Measurements from ENCODE around the gene GOT1.
A peak's percentile ranks its signal among the peaks of the same experiment; 100 is the strongest.

The GOT1 gene

DNA sequence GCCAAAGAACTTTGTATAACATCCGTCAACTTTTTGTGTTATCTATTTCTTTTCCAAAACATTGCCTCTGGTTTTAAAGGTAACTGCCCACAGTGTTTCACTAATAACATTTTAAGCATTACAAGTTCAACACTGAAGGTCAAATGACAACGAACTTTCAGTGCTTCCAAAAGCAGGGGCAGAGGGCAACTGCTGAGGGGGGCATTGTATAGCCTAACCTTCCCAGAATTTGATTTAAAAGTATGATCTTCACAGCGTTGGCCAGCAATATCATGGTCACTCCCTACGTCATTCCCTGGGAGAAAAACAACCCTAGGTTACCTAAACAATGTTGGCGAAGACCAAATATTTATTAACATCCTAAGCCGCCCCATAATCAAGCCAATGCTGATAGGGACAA, 2.5 kb upstream of the GOT1 start:
- no peak for DNase-seq

DNA sequence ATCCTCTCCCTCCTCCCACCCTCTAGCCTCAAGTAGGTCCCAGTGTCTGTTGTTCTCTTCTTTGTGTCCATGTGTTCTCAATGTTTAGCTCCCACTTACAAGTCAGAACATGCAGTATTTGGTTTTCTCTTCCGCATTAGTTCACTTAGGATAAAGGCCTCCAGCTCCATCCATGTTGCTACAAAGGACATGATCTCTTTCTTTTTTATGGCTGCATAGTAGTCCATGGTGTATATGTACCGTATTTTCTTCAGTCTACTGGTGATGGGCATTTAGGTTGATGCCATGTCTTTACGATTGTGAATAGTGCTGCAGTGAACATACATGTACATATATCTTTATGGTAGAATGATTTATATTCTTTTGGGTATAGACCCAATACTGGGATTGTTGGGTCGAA, 1.6 kb upstream of the GOT1 start:
- no peak for DNase-seq

DNA sequence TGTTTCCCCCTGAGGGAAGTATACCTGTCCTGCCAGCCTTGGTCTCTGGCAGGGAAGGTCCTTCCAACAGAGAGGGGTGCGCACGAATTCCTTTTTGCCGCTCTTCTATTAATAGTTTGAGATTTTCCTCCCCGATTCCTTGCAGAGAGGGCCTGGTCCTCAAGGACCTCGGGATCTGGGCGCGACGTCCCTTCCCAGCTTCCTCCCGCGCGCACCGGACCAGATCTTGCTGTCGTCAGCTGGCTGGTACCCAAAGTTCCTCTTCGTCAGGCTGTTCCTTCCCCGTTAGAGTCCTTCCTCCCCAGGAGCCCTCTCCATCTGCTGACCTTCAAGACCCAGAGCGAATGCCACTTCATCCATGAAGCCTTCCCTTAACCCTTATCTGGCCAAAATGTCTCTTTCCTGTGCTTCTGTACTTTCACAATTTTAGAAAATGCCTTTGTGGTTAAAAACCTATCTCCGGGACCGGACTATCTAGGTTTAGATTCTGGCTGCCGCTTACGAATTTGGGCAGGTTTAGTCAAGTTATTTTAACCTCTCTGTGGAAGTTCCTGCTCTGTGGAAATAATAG, 851 bp upstream of the GOT1 start:
- DNase-seq = no peak

DNA sequence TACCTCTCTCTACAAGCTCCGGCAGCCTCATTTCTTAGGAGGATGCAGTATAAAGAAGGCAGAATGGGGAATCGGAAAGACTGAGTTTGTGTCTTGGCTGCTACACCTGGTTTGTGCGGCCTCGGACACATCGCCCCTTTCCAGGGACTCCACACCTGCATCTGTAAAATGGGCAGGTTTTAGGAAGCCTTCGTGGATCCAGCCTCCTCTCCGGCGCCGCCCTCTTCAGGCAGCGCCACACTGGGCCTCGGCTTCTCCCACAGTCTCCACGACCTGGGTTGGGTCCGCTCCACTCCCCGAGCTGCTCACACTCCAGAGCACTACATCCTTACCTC, 341 bp downstream of the GOT1 start:
- DNase-seq = no peak

DNA sequence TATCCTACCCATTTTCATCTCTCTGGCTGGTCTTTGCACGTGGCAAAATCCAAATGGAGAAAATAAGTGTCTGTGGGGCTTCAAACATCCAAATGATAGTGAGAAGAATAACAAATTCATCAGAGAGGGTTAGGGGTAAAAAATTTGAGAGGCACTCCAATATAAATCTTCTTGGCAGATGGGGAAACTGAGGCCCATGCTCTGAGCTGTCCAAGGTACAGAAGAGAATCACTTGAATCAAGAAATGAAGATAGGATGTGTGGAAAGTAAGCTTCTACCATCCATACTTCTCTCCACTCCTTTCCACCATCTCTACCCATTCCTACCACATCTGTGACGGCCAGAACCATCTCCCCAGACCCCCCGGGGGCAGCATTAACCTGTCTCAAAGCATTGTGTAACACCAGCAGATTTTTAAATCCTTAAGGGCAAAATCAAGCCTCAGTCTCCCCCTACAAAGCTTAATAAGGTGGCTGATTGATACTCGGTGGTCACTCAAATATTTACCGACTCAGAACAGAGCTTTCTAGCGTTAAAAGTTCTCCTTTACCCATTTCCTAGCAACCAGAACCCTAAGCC, 818 bp downstream of the GOT1 start:
- DNase-seq = no peak

DNA sequence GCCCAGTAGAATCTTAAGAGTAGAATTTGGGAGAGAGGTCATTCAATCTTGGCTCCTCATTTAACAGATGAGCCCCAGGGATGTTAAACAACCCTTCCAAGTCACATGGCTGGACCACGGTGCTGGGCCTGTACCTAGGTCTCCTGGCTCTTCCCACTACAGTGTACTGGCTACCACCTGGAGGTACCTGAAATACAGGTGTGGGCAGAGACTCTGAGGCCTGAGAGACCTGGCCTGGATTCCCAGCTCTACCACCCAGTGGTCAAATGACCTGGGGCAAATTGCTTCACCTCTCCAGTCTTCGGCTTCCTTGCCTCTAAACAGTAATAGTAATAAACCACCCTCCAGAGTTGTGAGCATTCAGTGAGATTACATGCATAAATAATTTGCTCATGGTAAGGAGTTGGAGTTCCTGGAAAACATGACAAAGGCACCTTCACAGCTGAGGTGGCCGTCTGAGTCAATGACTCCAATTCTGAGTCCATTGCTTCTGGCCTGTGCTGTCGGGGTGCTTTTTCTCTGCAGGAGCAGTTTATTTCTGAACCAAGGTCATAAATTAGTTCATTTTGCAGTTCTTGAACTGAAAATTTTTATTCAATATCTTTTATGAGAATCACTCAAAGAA, 2.7 kb downstream of the GOT1 start:
- no peak for DNase-seq

- no peak for DNase-seq
Observed at GRCh38 chr10:99426689-99427088, 3.7 kb downstream of the GOT1 start.

DNA sequence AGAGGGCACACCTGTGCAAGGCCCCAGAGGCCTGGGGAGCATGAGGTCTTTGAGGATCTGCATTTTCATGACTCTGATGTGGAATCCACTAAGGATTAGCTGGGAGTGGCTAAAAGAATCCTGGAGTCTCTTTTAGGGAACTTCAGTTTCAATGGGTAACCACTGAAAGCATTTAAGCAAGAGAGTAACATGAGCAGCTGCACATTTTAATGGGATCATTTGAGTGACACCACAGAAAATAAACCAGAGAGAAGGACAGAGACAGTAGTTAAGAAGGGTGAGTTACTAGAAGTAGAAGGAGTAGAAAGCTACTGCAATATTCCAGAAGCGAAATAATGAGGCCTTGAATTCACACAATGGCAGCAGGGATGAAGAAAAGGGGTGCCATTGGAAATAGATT, 5.2 kb downstream of the GOT1 start:
- no peak for DNase-seq

DNA sequence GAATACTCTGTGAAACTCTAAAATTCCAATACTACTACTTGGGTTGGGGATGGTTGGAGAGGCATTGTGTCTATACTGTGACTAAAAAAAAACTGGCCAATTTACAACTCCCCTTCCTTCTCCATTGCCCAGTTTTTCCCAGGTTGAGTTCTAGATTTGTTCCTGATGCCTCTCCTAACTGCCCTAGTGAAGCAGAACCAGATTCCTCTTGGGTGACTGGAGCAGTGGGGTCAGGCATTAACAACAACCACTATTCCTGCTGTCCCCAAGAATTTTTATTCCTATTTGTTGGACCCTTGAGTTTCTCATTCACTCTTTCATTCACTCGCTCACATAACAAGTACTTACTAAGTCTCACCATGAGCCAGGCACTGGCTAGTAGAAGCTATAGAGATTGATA, 5.8 kb downstream of the GOT1 start:
- no peak for DNase-seq

- DNase-seq = no peak
Observed at GRCh38 chr10:99422529-99423096, 7.8 kb downstream of the GOT1 start.

DNA sequence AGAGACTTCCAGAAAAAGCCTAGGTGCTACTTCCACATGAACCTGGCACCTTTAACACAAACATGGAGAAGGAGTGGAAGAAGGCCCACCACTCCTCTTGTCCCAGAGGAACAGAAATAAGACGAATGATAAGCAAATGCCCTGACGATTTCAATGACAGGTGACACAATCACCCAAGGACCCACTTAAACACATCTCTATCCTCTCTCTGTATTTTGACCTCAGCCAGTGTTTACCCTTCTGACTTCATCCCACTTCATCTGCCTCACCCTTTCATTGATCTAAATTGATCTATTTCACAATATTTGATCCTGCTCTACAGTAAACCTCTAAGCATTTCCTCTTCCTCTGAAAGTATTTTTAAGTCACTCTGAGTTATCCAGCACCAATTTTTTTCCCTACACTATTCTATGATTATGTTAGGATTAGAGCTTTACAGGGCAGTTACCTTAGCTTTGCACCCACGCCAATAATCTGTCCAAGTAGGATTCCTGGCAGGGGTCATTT, 9.1 kb downstream of the GOT1 start:
- no peak for DNase-seq

GRCh38 chr10:99419688-99420087, 10.7 kb downstream of the GOT1 start:
- DNase-seq = no peak

- no peak for DNase-seq
Observed at GRCh38 chr10:99418910-99419624, 11.4 kb downstream of the GOT1 start.

DNA sequence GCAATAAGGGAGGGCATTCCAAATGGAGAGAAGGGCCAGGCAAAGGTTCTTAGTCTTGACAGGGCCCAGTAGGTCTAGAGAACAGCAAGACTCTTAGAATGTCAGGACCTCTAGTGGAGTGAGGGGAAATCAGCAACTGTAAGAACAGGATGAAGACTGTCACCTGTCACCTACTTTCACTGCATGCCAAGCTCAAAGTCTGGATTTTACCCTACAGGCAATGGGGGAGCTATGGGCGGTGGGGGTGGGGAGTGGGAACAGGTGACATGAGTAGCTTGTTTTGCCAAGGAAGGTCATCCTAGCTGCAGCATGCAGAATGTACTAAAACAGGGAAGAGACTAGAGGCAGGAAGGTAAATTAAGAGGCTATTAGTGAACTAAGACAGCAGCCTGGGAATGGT, 18.3 kb downstream of the GOT1 start:
- DNase-seq = no peak

GRCh38 chr10:99411546-99411945, 18.9 kb downstream of the GOT1 start:
- DNase-seq = no peak

GRCh38 chr10:99410876-99411275, 19.5 kb downstream of the GOT1 start:
- no peak for DNase-seq

DNA sequence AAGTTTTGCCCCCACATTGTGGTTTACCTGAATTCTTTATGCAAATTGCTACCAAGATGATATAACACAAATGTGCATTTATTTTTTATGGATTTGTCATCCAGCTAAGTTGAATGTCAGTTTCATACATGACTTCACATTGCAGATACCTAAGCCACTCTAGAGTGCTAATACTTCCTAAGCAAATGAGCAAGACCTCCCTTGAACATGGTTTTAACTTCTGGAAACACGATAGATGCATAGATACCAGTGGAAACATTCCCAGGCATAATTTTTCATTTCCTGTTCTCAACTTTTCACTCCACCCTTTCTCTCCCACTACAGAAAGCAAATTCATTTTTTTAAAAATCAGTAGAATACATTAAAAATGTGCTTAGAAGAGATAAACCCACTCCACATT, 20.3 kb downstream of the GOT1 start:
- no peak for DNase-seq

- no peak for DNase-seq
Observed at GRCh38 chr10:99406149-99406548, 24.3 kb downstream of the GOT1 start.

DNA sequence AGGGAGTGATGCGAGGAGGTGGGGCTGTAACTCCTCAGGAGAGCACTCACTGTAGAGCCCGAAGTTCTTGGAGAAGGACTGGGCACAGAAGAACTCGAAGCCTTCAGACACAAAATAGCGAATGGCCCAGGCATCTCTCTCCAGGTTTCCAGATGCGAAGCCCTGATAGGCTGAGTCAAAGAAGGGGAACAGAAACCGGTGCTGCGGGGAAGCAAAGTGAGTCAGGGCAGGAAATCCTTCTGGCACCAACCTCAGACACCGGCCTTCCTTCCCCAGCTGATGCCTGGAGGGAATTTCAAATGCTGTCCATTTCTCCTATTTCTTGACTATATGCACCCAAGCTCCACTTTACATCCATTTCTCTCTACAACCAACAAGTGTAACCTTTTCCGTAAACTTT, 26.8 kb downstream of the GOT1 start:
- DNase-seq = no peak

DNA sequence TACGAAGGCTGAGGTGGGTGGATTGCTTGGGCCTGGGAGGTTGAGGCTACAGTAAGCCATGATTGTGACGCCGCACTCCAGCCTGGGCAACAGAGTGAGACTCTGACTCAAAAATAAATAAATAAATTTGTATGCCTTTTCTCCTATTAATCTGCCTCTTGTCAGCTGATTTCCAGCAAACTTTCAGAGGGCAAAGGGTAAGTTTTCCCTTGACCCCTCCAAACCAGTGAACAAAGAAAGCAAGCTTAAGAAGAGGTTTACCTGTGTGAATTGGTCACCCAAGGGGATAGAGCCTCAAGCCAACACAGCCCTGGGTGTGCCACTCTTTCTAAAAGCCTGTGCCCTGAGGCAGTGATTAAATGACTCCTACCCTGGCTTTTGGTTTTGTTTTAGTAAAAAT, 30.8 kb downstream of the GOT1 start:
- no peak for DNase-seq

DNA sequence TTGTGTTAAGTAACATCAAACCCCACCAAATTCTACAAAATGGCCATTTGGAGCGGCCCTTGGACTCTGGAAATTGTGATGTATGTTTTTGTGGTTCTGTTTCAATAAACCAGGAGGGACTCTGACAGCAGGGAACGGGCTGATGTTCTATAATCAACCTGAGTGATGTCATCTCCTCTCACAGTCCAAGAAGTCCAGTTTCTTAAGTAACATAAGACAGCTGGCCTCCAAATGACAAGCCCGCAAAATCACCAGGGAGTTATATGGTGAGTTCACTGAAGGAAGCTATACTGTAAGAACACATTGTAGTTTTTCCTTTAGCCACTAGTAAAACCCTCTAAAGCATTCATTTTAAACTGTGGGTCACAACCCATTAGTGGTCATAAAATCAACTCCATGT, 34.0 kb downstream of the GOT1 start:
- no peak for DNase-seq

- peak; percentile 84 for DNase-seq
Observed at GRCh38 chr10:99395750-99396445, 34.5 kb downstream of the GOT1 start.

- DNase-seq = peak; percentile 67
Observed at GRCh38 chr10:99394761-99395386, 35.5 kb downstream of the GOT1 start.

Data from NCI-H510A (cell line).